Keratinocyte (primary cell): Measurements from ENCODE around the gene RYR2. TPM values are rescaled to one million over a fixed set of nuclear protein-coding genes. Genes with fewer than 3 reads are reported as not detected.

Source experiments
- DNase-seq: peaks from one replicate; pipeline ENCODE4 v3.0.0-alpha.2; 2011; ENCODE audit warnings: low read depth, missing footprints, low spot score
- FAIRE-seq: peaks from 2 replicates; lab custom pipeline; 2011; peaks lifted over from hg19 to GRCh38; lab: Jason Lieb, UNC
- H2AFZ ChIP-seq: 2 replicates; pipeline ENCODE4 v1.6.0; 2012; ENCODE audit warnings: low read length, control low read depth, inconsistent platforms; ENCODE audit not compliant: control insufficient read depth
- H3K27ac ChIP-seq: 2 replicates; pipeline ENCODE4 v1.5.1; 2011; ENCODE audit warnings: low read length; ENCODE audit not compliant: control insufficient read depth, insufficient read depth
- H3K27me3 ChIP-seq: 3 replicates; pipeline ENCODE4 v1.6.0; 2011; ENCODE audit warnings: low read length; ENCODE audit not compliant: control insufficient read depth, insufficient read depth; ENCODE audit errors: extremely low read depth
- H3K36me3 ChIP-seq, 2 experiments: 2 replicates in 1 of 2; 3 replicates in 1 of 2; pipeline ENCODE4 v1.5.1; 2011; ENCODE audit warnings: low read length in 2 of 2, mild to moderate bottlenecking in 1 of 2; ENCODE audit not compliant: control insufficient read depth in 2 of 2, insufficient read depth in 2 of 2; ENCODE audit errors: extremely low read depth in 1 of 2
- H3K4me1 ChIP-seq: 3 replicates; pipeline ENCODE4 v1.5.1; 2011; ENCODE audit warnings: low read length; ENCODE audit not compliant: control insufficient read depth, insufficient read depth; ENCODE audit errors: extremely low read depth
- H3K4me2 ChIP-seq: 3 replicates; pipeline ENCODE4 v1.6.0; 2011; ENCODE audit warnings: low read depth, low read length; ENCODE audit not compliant: control insufficient read depth, insufficient read depth; ENCODE audit errors: extremely low read depth
- H3K4me3 ChIP-seq, 3 experiments: fragments of 200-600 bp in 1 of 3; sonication (generic) in 1 of 3; 2 replicates in 2 of 3; 3 replicates in 1 of 3; pipeline ENCODE4 v1.5.1; 2011 to 2016; ENCODE audit warnings: low read length in 3 of 3, mild to moderate bottlenecking in 3 of 3, control low read depth in 2 of 3, inconsistent platforms in 1 of 3, low read depth in 1 of 3, mixed read lengths in 1 of 3, mixed run types in 1 of 3, moderate library complexity in 1 of 3; ENCODE audit not compliant: control insufficient read depth in 2 of 3, insufficient read depth in 2 of 3; ENCODE audit errors: extremely low read depth in 1 of 3
- H3K79me2 ChIP-seq: 2 replicates; pipeline ENCODE4 v1.6.0; 2012; ENCODE audit warnings: low read length; ENCODE audit not compliant: control insufficient read depth, insufficient read depth
- H3K9ac ChIP-seq: 3 replicates; pipeline ENCODE4 v1.6.0; 2011; ENCODE audit warnings: low read length; ENCODE audit not compliant: control insufficient read depth, insufficient read depth; ENCODE audit errors: extremely low read depth
- H3K9me1 ChIP-seq: 3 replicates; pipeline ENCODE4 v1.6.0; 2011; ENCODE audit warnings: low read length; ENCODE audit not compliant: control insufficient read depth, insufficient read depth; ENCODE audit errors: extremely low read depth
- H3K9me3 ChIP-seq: 2 replicates; pipeline ENCODE4 v1.5.1; 2012; ENCODE audit warnings: low read depth, low read length; ENCODE audit not compliant: control insufficient read depth
- H4K20me1 ChIP-seq: 3 replicates; pipeline ENCODE4 v1.6.0; 2011; ENCODE audit warnings: low read length; ENCODE audit not compliant: control insufficient read depth, insufficient read depth; ENCODE audit errors: extremely low read depth
- CTCF ChIP-seq, 3 experiments: IDR thresholded peaks in 1 of 3; conservative IDR thresholded peaks in 1 of 3; optimal IDR thresholded peaks in 1 of 3; 2 replicates in 2 of 3; 3 replicates in 1 of 3; pipeline versions ENCODE3 to v1.5.1; 2011; ENCODE audit warnings: low read length in 3 of 3, mild to moderate bottlenecking in 3 of 3, moderate library complexity in 2 of 3, control low read depth in 1 of 3, inconsistent platforms in 1 of 3; ENCODE audit not compliant: insufficient read depth in 2 of 3; ENCODE audit errors: extremely low read depth in 1 of 3
- EZH2 ChIP-seq: IDR thresholded peaks from one replicate; pipeline ENCODE4 v1.6.1; 2012; ENCODE audit warnings: inconsistent platforms, mild to moderate bottlenecking, low read length, moderate library complexity
- dilution Hi-C: fragments of 300-500 bp; cut with MboI; formaldehyde crosslinking; loops from one replicate; pipeline ENCODE4 v1.7.0; 2020; ENCODE audit warnings: low sequenced_read_pairs; ENCODE audit not compliant: extremely low pct_ligation_motif_present
- polyA plus RNA-seq, 5 experiments: library from polyadenylated mRNA; depleted of rRNA in 3 of 5; stranded (reverse) in 3 of 5; stranded (forward) in 1 of 5; unstranded in 1 of 5; fragments of >200 nt; gene quantifications; 1 replicate in 1 of 5; 2 replicates in 3 of 5; 3 replicates in 1 of 5; pipeline versions ENCODE4 v1.2.1 to v1.2.3, GENCODE V29; 2011 to 2012; ENCODE audit warnings: missing spikeins in 2 of 5, low read depth in 1 of 5, low replicate concordance in 1 of 5

RYR2 gene
- polyA plus RNA-seq, 1 donor (not counting 4 experiments of a cell fraction or from before 2014, with no cell fraction given) = 0.05 TPM

DNA sequence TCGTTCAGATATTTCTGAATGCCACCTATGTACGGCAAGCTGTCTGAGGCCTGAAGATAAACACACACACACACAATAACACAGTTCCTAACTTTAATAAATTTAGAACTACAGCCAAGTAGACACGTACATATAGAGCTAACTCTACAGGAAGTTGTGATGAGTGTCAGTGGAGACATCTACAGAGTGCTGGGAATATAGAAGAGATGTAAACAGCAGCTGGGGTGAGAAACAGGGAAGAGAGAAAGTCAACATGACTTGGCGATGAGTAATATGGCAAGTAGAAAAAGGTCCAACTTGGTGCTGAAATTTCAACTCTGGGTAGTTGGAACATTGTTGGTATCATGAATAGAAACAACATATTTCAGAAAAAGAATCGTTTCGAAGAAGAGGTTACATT is 642.3 kb downstream of the RYR2 start:
- H3K9me3 ChIP-seq = peaks cover 2% of the 10 kb centered on the region
- H3K4me1 ChIP-seq = no peaks in the 10 kb centered on the region
- no peak overlapping the region for H2AFZ ChIP-seq
- dilution Hi-C loops = no loop called here
- H3K27me3 ChIP-seq = no peaks in the 10 kb centered on the region
- no peak overlapping the region for H3K4me2 ChIP-seq
- H3K79me2 ChIP-seq = no peaks in the 10 kb centered on the region
- no peak for FAIRE-seq
- H3K27ac ChIP-seq = no peak overlapping the region
- TF ChIP-seq CTCF (optimal IDR thresholded peaks at IDR 0.05 in 1 of 3, IDR thresholded peaks at IDR 0.05 in 1 of 3, conservative IDR thresholded peaks at IDR 0.05 in 1 of 3; ENCODE audit: extremely low read depth in 1 of 3, insufficient read depth in 2 of 3, low read length in 3 of 3) (no peak), EZH2 (no peak)
- H3K9me1 ChIP-seq = no peaks in the 10 kb centered on the region
- H3K36me3 ChIP-seq = no peaks in the 10 kb centered on the region
- DNase-seq = no peak
- H3K4me3 ChIP-seq = no peak overlapping the region
- no peak overlapping the region for H3K9ac ChIP-seq
- no peaks in the 10 kb centered on the region for H4K20me1 ChIP-seq

DNA sequence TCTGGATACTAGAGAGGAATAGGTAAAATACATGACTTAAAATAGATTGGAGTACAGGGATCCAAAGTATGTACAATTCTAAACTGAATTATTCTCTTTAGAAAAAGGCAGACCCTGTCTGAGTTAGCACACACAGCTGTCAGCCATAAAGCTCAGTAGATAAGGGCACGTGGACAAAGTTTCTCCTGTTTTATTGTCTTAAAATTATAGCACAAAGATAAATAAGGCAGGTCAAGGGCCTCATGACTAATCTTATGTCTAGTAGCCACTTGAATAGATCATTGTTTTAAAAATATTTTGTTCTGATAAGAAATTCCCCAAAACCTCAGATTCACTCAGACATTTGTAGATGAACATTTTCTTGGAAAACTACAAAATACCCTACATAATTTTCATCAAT is 643.6 kb downstream of the RYR2 start:
- DNase-seq (no peak), FAIRE-seq (no peak)
- Histone ChIP-seq H2AFZ (no peak overlapping the region), H3K9me3 (peaks cover 2% of the 10 kb centered on the region), H3K27ac (no peak overlapping the region), H3K9ac (no peak overlapping the region), H4K20me1 (no peaks in the 10 kb centered on the region), H3K27me3 (no peaks in the 10 kb centered on the region), H3K4me3 (no peak overlapping the region), H3K4me2 (no peak overlapping the region), H3K79me2 (no peaks in the 10 kb centered on the region), H3K9me1 (no peaks in the 10 kb centered on the region), H3K4me1 (no peaks in the 10 kb centered on the region), H3K36me3 (no peaks in the 10 kb centered on the region)
- no peak for TF ChIP-seq EZH2
- no peak for TF ChIP-seq CTCF (optimal IDR thresholded peaks at IDR 0.05 in 1 of 3, IDR thresholded peaks at IDR 0.05 in 1 of 3, conservative IDR thresholded peaks at IDR 0.05 in 1 of 3; ENCODE audit: extremely low read depth in 1 of 3, insufficient read depth in 2 of 3, low read length in 3 of 3)
- dilution Hi-C loops = no loop called here
